ENCODE data around the gene EIF3L.

Gene EIF3L

GRCh38 chr22:37855462-37855861 is 6.2 kb downstream of the EIF3L start:
- DNase-seq: no peak

- no peak for DNase-seq
Observed at GRCh38 chr22:37860796-37861421, 11.7 kb downstream of the EIF3L start.

GRCh38 chr22:37862570-37863325 is 13.5 kb downstream of the EIF3L start:
- no peak for DNase-seq

GRCh38 chr22:37865510-37865909 is 16.3 kb downstream of the EIF3L start:
- DNase-seq: no peak

- DNase-seq: no peak
Observed at GRCh38 chr22:37870273-37870672, 21.1 kb downstream of the EIF3L start.

GRCh38 chr22:37880668-37881440 is 31.6 kb downstream of the EIF3L start:
- no peak for DNase-seq

GRCh38 chr22:37884420-37884819 is 35.2 kb downstream of the EIF3L start:
- no peak for DNase-seq

- DNase-seq: no peak
Observed at GRCh38 chr22:37887584-37888378, 38.6 kb downstream of the EIF3L start.

GRCh38 chr22:37891926-37892325 is 42.7 kb downstream of the EIF3L start:
- no peak for DNase-seq

GRCh38 chr22:37892566-37893335 is 43.5 kb downstream of the EIF3L start:
- no peak for DNase-seq

GRCh38 chr22:37893583-37893983 is 44.4 kb downstream of the EIF3L start:
- no peak for DNase-seq

- no peak for DNase-seq
Observed at GRCh38 chr22:37894939-37895670, 45.9 kb downstream of the EIF3L start.

GRCh38 chr22:37896181-37896592 is 47.0 kb downstream of the EIF3L start:
- peak; percentile 51 for DNase-seq

- DNase-seq: no peak
Observed at GRCh38 chr22:37896939-37897338, 47.7 kb downstream of the EIF3L start.

- DNase-seq: no peak
Observed at GRCh38 chr22:37897807-37898206, 48.6 kb downstream of the EIF3L start.

GRCh38 chr22:37898441-37899181 is 49.4 kb downstream of the EIF3L start:
- no peak for DNase-seq

GRCh38 chr22:37904572-37905533 is 55.6 kb downstream of the EIF3L start:
- peak; percentile 50 for DNase-seq

- DNase-seq: peak; percentile 75
Observed at GRCh38 chr22:37905534-37906363, 56.5 kb downstream of the EIF3L start, which contains the start of gene MICALL1. Gene MICALL1, plus strand, starts transcription at chr22:37906297. Its CDS starts 126 bp downstream, at chr22:37906423.
